Measurements from ENCODE around the gene NCKAP5. TPM values are rescaled to one million over a fixed set of nuclear protein-coding genes. Genes with fewer than 3 reads are reported as not detected.

NCKAP5 gene
- total RNA-seq, 3 donors from 2014 or later, result 1.9 to 6.3 (median 2.3) TPM

DNA sequence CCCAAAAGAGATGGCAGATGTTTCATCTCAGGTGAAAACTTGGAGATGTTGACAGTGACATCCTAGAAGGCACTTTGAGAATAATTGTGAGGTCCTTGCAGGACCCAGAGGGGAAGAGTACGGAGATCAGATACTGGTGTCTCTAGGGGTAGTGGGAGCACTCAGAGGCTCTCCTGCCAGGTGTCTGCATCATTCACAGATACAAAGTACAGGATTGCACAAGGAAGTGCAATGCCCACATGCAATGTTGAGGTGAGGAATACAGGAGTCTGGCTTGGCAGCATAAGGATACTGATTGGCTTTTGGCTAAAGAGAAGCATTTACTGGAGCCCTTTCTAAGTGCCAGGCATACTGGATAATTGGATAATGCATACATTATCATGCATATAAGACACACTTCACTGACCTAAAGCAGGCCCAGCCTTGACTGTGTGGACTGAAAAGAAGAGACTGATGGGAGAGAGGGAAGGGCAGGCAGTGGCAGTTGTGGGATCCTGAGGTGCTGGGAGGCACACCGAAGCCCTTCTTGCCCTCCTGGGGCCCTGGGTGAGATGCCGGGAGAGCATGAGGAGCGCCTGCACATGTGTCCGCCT is 31.0 kb upstream of the NCKAP5 start:
- DNase-seq (no peak), ATAC-seq (no peak)
- Histone ChIP-seq H3K4me3 (no peak overlapping the region), H3K9me3 (no peaks in the 10 kb centered on the region), H3K36me3 (ENCODE audit: low read depth) (no peaks in the 10 kb centered on the region), H3K4me1 (ENCODE audit: low read depth) (no peaks in the 10 kb centered on the region)
- TF ChIP-seq, protein P1, sequence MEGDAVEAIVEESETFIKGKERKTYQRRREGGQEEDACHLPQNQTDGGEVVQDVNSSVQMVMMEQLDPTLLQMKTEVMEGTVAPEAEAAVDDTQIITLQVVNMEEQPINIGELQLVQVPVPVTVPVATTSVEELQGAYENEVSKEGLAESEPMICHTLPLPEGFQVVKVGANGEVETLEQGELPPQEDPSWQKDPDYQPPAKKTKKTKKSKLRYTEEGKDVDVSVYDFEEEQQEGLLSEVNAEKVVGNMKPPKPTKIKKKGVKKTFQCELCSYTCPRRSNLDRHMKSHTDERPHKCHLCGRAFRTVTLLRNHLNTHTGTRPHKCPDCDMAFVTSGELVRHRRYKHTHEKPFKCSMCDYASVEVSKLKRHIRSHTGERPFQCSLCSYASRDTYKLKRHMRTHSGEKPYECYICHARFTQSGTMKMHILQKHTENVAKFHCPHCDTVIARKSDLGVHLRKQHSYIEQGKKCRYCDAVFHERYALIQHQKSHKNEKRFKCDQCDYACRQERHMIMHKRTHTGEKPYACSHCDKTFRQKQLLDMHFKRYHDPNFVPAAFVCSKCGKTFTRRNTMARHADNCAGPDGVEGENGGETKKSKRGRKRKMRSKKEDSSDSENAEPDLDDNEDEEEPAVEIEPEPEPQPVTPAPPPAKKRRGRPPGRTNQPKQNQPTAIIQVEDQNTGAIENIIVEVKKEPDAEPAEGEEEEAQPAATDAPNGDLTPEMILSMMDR (IDR thresholded peaks at IDR 0.05), result no peak
- intact Hi-C loops (cut with DNase I, micrococcal nuclease), result no loop called here

DNA sequence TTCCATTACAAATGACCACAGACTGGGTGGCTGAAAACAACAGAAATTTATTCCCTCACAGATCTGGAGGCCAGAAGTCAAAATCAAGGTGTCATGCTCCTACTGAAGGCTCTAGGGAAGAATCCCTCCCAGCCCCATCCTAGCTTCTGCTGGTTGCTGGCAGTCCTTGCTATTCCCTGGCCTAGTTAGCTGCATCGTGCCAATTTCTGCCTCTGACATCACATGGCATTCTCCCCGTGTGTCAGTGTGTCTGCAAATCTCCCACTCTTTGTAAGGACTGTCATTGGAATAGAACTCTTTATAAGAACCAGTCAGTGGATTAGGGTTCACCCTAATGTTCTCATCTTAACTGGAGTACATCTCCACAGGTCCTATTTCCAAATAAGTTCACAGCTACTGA is 30.5 kb upstream of the NCKAP5 start:
- Histone ChIP-seq H3K4me1 (ENCODE audit: low read depth) (no peaks in the 10 kb centered on the region), H3K4me3 (no peak overlapping the region), H3K36me3 (ENCODE audit: low read depth) (no peaks in the 10 kb centered on the region), H3K9me3 (no peaks in the 10 kb centered on the region)
- intact Hi-C loops (cut with DNase I, micrococcal nuclease), result no loop called here
- TF ChIP-seq, protein P1 (IDR thresholded peaks at IDR 0.05), result no peak
- ATAC-seq (no peak), DNase-seq (no peak)

DNA sequence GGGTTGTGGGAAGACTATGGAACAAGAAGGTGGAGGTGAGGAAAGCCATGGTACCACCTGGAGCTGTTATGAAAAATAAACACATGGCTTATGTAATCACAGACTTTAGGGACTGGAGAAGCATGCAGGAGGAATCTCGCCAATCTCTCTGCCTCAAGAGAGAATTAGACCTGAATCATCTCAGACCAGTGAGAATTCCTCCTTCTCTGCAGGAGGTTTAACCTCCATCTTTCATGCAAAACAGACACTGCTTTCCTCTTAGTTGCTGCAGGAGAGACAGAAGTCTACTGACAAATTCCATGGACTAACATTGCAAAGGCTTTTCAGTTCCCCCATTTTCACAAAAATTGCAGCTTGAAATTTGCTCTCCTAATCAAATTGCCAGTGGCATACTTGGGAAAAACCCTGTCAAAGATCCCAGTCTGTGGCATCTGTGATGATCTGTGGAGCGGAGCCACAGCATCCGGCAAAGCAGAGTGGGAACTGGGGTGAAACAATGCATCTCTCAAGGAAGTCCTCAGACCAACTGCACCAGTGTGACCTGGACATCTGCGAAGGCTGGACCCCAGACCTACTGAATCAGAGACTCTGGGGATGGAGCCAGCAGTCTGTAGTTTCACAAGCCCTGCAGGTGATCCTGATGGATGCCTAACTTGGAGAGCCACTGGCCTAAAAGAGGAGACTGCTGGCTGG is 28.6 kb upstream of the NCKAP5 start:
- Histone ChIP-seq H3K4me1 (ENCODE audit: low read depth) (no peaks in the 10 kb centered on the region), H3K9me3 (no peaks in the 10 kb centered on the region), H3K4me3 (no peak overlapping the region), H3K36me3 (ENCODE audit: low read depth) (no peaks in the 10 kb centered on the region)
- ATAC-seq (no peak), DNase-seq (no peak)
- TF ChIP-seq, protein P1 (IDR thresholded peaks at IDR 0.05), result no peak
- intact Hi-C loops (cut with DNase I, micrococcal nuclease), result no loop called here

DNA sequence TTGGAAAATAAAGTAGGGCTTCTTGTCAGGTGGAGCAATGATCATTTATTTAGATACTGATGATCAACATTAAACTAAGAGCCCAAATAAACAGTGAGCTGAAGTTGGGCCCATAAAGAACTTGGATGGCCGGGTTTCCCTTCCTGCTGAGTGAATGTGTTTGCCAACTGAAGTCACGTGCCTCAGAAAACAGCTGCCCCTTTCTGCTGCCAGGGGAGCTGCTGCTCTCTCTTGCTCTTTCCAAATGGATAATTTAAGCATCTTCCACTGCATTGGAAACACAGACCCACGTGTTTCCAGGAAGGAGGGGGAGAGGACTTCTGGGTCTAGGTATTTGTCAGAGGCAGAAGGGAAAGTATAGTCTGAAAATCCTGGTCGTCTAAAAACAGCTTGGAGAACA is 22.9 kb upstream of the NCKAP5 start:
- ATAC-seq (peak; percentile 81), DNase-seq (peak in 2 of 3 donors; percentile 38 to 55)
- no peaks in the 10 kb centered on the region for H3K36me3 ChIP-seq (ENCODE audit: low read depth)
- no peaks in the 10 kb centered on the region for H3K9me3 ChIP-seq
- TF ChIP-seq, protein P1 (IDR thresholded peaks at IDR 0.05), result no peak
- no peaks in the 10 kb centered on the region for H3K4me1 ChIP-seq (ENCODE audit: low read depth)
- intact Hi-C loops (cut with DNase I, micrococcal nuclease), result no loop called here
- no peak overlapping the region for H3K4me3 ChIP-seq

DNA sequence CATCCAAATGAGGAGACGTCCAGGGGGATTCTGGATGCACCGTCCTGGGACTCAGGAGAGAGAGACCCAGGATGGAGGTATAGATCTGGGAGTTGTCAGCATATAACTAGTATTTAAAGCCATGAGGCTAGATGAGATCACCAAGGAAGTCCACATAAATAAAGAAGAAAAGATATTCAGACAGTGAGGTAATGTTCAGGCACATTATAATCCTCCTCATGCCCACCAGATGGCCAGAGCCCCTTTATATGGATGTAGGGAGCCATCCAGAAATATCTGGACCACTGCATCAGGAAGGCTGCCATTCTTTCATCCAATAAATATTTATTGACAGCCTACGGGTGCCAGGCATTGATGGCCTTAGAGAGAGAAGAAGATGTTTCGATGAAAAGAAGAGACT is 21.2 kb upstream of the NCKAP5 start:
- H3K4me1 ChIP-seq (ENCODE audit: low read depth), result no peaks in the 10 kb centered on the region
- DNase-seq, result no peak
- intact Hi-C loops (cut with DNase I, micrococcal nuclease), result no loop called here
- no peaks in the 10 kb centered on the region for H3K9me3 ChIP-seq
- TF ChIP-seq, protein P1 (IDR thresholded peaks at IDR 0.05), result no peak
- no peaks in the 10 kb centered on the region for H3K36me3 ChIP-seq (ENCODE audit: low read depth)
- no peak overlapping the region for H3K4me3 ChIP-seq
- no peak for ATAC-seq
